ENCODE results near the gene ZNF440. TPM values are rescaled to one million over a fixed set of nuclear protein-coding genes. Genes with fewer than 3 reads are reported as not detected.
"Not testable (repeated sequence)": the region's sequence is repeated elsewhere in the genome, so short reads cannot be mapped to it uniquely, and the experiment has no call there.

ZNF440 gene
- total and polyA plus RNA-seq, 10 of the 15 experiments (the other 5 are each of a cell fraction or from before 2014, with no cell fraction given) = 1.3 to 8.9 (median 3.8) TPM

DNA sequence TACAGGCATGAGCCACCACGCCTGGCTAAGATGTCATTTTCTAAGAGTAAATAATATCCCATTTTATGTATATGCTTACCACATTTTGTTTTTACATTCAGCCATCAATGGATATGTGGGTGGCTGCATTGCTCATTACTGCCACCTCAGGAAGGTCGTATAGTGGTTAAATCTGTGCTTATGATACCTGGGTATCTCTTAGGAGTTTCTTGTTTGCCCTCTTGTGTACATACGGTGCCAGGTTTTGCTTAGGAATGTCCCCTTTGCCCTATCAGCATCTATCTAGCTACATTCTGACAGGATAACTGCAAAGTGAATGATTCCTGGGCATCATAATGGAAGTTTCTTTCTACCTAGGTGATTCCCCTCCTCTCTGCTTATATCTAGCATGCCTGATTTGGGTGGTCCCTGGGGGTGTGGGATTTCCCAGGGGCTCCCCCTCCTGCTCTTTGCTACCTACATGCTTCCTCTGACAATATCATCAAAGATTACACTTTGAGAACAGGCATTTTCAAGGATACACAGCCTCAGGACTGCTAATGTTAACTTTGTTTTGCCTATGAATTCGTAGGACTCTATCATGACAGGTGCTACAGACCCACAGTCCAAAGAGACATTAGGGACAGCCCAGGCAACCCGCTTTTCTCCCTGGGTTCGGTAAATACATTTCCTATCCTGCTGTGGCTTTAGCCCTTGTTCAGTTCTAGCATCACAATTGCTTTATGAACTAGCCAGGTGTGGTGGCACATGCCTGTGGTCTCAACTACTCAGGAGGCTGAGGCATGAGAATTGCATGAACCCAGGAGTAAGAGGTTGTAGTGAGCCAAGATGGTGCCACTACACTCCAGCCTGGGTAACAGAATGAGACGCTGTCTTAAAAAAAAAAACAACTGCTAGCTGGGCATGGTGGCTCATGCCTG, 15.1 kb downstream of the ZNF440 start:
- H3K4me2 ChIP-seq (ENCODE audit: control insufficient read depth, insufficient read depth) = not testable (repeated sequence)

More for the DNA sequence above, 15.1 kb downstream of the ZNF440 start:
- H3K9ac ChIP-seq (ENCODE audit: control insufficient read depth, insufficient read depth, low read length); intact Hi-C loops (cut with micrococcal nuclease; ENCODE audit: unreplicated experiment); DNase-seq (ENCODE audit: low read depth, low spot score); BruUV-seq (replicated peaks); H3K79me2 ChIP-seq (ENCODE audit: control insufficient read depth, insufficient read depth, low read length); ATAC-seq; H3K27me3 ChIP-seq (replicated peaks in 1 of 2; ENCODE audit: control insufficient read depth in 2 of 2, insufficient read depth in 2 of 2, low read length in 1 of 2); CTCF ChIA-PET; H3K4me3 ChIP-seq; in situ Hi-C loops (cut with MboI); H3K4me1 ChIP-seq (ENCODE audit: control insufficient read depth, insufficient read depth, low read length); H3K27ac ChIP-seq (ENCODE audit: control insufficient read depth, insufficient read depth); H4K20me1 ChIP-seq (ENCODE audit: control insufficient read depth, insufficient read depth); FAIRE-seq; RAD21 ChIA-PET (ENCODE audit: unreplicated experiment); SMC1A ChIA-PET (ENCODE audit: uncharacterized antibody, unreplicated experiment); H2AFZ ChIP-seq (ENCODE audit: control insufficient read depth, low read depth, low read length): not testable (repeated sequence)
- Histone ChIP-seq H3K36me3 (ENCODE audit: control insufficient read depth in 2 of 2, insufficient read depth in 2 of 2, low read length in 1 of 2) (peaks cover 1 to 16% of the 10 kb centered on the region in 2 experiments; a peak in 1 of 4 replicates), H3K9me3 (replicated peaks; ENCODE audit: control insufficient read depth, insufficient read depth, low read length) (peaks cover 33% of the 10 kb centered on the region)
- 27% methylated on average over 7 of the region's 7 CpGs for WGBS (ENCODE audit: insufficient coverage, insufficient replicate concordance, low lambda C conversion rate, missing lambda C conversion rate)
- 0 out of 6 replicates have a peak, but pooled peaks of 1 of the 3 experiments have one; percentile 2 for TF ChIP-seq CTCF (IDR thresholded peaks at IDR 0.05 in 2 of 3, conservative IDR thresholded peaks at IDR 0.05 in 1 of 3; ENCODE audit: control insufficient read depth in 2 of 3, extremely low read depth in 1 of 3, insufficient read depth in 1 of 3, low read depth in 3 of 3, low read length in 3 of 3)
- POLR2A ChIA-PET = interaction anchor here (0.7 kb wide), 1 partner anchor 783 kb away, joined by 4 read pairs; no protein-coding TSS in a partner anchor
